Measurements from ENCODE around the gene KPNA3. TPM values are rescaled to one million over a fixed set of nuclear protein-coding genes. Genes with fewer than 3 reads are reported as not detected.

The KPNA3 gene
- total RNA-seq, 1 experiment from 2014 or later: 23.1 TPM

- Mint-ChIP-seq H3K4me1 (ENCODE audit: low read depth, unreplicated experiment) (no peaks in the 10 kb centered on the region), H3K36me3 (ENCODE audit: insufficient read depth, unreplicated experiment) (no peaks in the 10 kb centered on the region), H3K9me3 (ENCODE audit: low read depth, unreplicated experiment) (no peaks in the 10 kb centered on the region), H3K27me3 (ENCODE audit: unreplicated experiment) (no peaks in the 10 kb centered on the region), H3K27ac (ENCODE audit: unreplicated experiment) (no peak overlapping the region), H3K4me3 (ENCODE audit: low read depth, unreplicated experiment) (no peak overlapping the region)
- TF ChIP-seq CTCF (IDR thresholded peaks at IDR 0.05; ENCODE audit: unreplicated experiment): no peak
- CTCF ChIA-PET: no interaction called here
- no TSS peak for BruUV-seq (replicated peaks)
- intact Hi-C loops (cut with micrococcal nuclease; ENCODE audit: unreplicated experiment): no loop called here
- DNase-seq: no peak
These were observed 114.1 kb downstream of the KPNA3 start for GRCh38 chr13:49678191-49678914.

GRCh38 chr13:49676581-49677298, 115.7 kb downstream of the KPNA3 start:
- no peak for DNase-seq
- Mint-ChIP-seq H3K9me3 (ENCODE audit: low read depth, unreplicated experiment) (no peaks in the 10 kb centered on the region), H3K4me1 (ENCODE audit: low read depth, unreplicated experiment) (no peaks in the 10 kb centered on the region), H3K27me3 (ENCODE audit: unreplicated experiment) (no peaks in the 10 kb centered on the region), H3K4me3 (ENCODE audit: low read depth, unreplicated experiment) (no peak overlapping the region), H3K27ac (ENCODE audit: unreplicated experiment) (no peak overlapping the region), H3K36me3 (ENCODE audit: insufficient read depth, unreplicated experiment) (no peaks in the 10 kb centered on the region)
- TF ChIP-seq CTCF (IDR thresholded peaks at IDR 0.05; ENCODE audit: unreplicated experiment): no peak
- no TSS peak for BruUV-seq (replicated peaks)
- CTCF ChIA-PET: no interaction called here
- intact Hi-C loops (cut with micrococcal nuclease; ENCODE audit: unreplicated experiment): no loop called here

- H3K27me3 Mint-ChIP-seq (ENCODE audit: unreplicated experiment): no peaks in the 10 kb centered on the region
- H3K4me1 Mint-ChIP-seq (ENCODE audit: low read depth, unreplicated experiment): no peaks in the 10 kb centered on the region
- TF ChIP-seq CTCF (IDR thresholded peaks at IDR 0.05; ENCODE audit: unreplicated experiment): no peak
- DNase-seq: no peak
- CTCF ChIA-PET: interaction anchor here (0.6 kb wide), 1 partner anchor 181 kb away, joined by 3 read pairs; no protein-coding TSS in a partner anchor
- H3K4me3 Mint-ChIP-seq (ENCODE audit: low read depth, unreplicated experiment): no peak overlapping the region
- H3K36me3 Mint-ChIP-seq (ENCODE audit: insufficient read depth, unreplicated experiment): peaks cover 5% of the 10 kb centered on the region
- intact Hi-C loops (cut with micrococcal nuclease; ENCODE audit: unreplicated experiment): no loop called here
- no TSS peak for BruUV-seq (replicated peaks)
- no peaks in the 10 kb centered on the region for H3K9me3 Mint-ChIP-seq (ENCODE audit: low read depth, unreplicated experiment)
- no peak overlapping the region for H3K27ac Mint-ChIP-seq (ENCODE audit: unreplicated experiment)
These were observed 121.7 kb downstream of the KPNA3 start for GRCh38 chr13:49670828-49671227.

- Mint-ChIP-seq H3K9me3 (ENCODE audit: low read depth, unreplicated experiment) (no peaks in the 10 kb centered on the region), H3K4me3 (ENCODE audit: low read depth, unreplicated experiment) (no peak overlapping the region), H3K4me1 (ENCODE audit: low read depth, unreplicated experiment) (no peaks in the 10 kb centered on the region), H3K27ac (ENCODE audit: unreplicated experiment) (no peak overlapping the region), H3K36me3 (ENCODE audit: insufficient read depth, unreplicated experiment) (peaks cover 5% of the 10 kb centered on the region), H3K27me3 (ENCODE audit: unreplicated experiment) (no peaks in the 10 kb centered on the region)
- DNase-seq: peak; percentile 49
- TF ChIP-seq CTCF (IDR thresholded peaks at IDR 0.05; ENCODE audit: unreplicated experiment): peak; percentile 30
- intact Hi-C loops (cut with micrococcal nuclease; ENCODE audit: unreplicated experiment): loop anchor here (5.0 kb wide), 1 partner anchor 177 kb away; no protein-coding TSS in a partner anchor
- CTCF ChIA-PET: interaction anchor here (1.6 kb wide), 1 partner anchor 266 kb away, joined by 3 read pairs; the partner anchor contains the start of gene SPRYD7
- BruUV-seq (replicated peaks): no TSS peak
These were observed 122.7 kb downstream of the KPNA3 start for GRCh38 chr13:49669735-49670309.

Measured in Calu3 (cell line).